ENCODE results near the gene MAST4. TPM values are rescaled to one million over a fixed set of nuclear protein-coding genes. Genes with fewer than 3 reads are reported as not detected.

The MAST4 gene
- total RNA-seq, 1 donor from 2014 or later: 10.5 TPM

GRCh38 chr5:66697796-66698564, 101.8 kb downstream of the MAST4 start:
- Mint-ChIP-seq H3K36me3 (ENCODE audit: unreplicated experiment) (no peaks in the 10 kb centered on the region), H3K27ac (ENCODE audit: unreplicated experiment) (no peak overlapping the region), H3K27me3 (ENCODE audit: unreplicated experiment) (peaks cover 9% of the 10 kb centered on the region), H3K4me3 (ENCODE audit: unreplicated experiment) (no peak overlapping the region), H3K4me1 (ENCODE audit: unreplicated experiment) (peaks cover 2% of the 10 kb centered on the region), H3K9me3 (ENCODE audit: unreplicated experiment) (no peaks in the 10 kb centered on the region)
- no peak for DNase-seq (ENCODE audit: extremely low spot score, unreplicated experiment)
- TF ChIP-seq CTCF (IDR thresholded peaks at IDR 0.05): no peak

GRCh38 chr5:66701244-66701643, 105.1 kb downstream of the MAST4 start:
- DNase-seq (ENCODE audit: extremely low spot score, unreplicated experiment): no peak
- Mint-ChIP-seq H3K27me3 (ENCODE audit: unreplicated experiment) (peaks cover 16% of the 10 kb centered on the region), H3K27ac (ENCODE audit: unreplicated experiment) (no peak overlapping the region), H3K9me3 (ENCODE audit: unreplicated experiment) (no peaks in the 10 kb centered on the region), H3K4me1 (ENCODE audit: unreplicated experiment) (peaks cover 10% of the 10 kb centered on the region), H3K36me3 (ENCODE audit: unreplicated experiment) (no peaks in the 10 kb centered on the region), H3K4me3 (ENCODE audit: unreplicated experiment) (no peak overlapping the region)
- TF ChIP-seq CTCF (IDR thresholded peaks at IDR 0.05): no peak

- Mint-ChIP-seq H3K4me1 (ENCODE audit: unreplicated experiment) (peaks cover 10% of the 10 kb centered on the region), H3K36me3 (ENCODE audit: unreplicated experiment) (no peaks in the 10 kb centered on the region), H3K9me3 (ENCODE audit: unreplicated experiment) (no peaks in the 10 kb centered on the region), H3K27ac (ENCODE audit: unreplicated experiment) (no peak overlapping the region), H3K4me3 (ENCODE audit: unreplicated experiment) (no peak overlapping the region), H3K27me3 (ENCODE audit: unreplicated experiment) (peaks cover 16% of the 10 kb centered on the region)
- no peak for TF ChIP-seq CTCF (IDR thresholded peaks at IDR 0.05)
- DNase-seq (ENCODE audit: extremely low spot score, unreplicated experiment): no peak
Measured at GRCh38 chr5:66702426-66702825, 106.2 kb downstream of the MAST4 start.

- Mint-ChIP-seq H3K9me3 (ENCODE audit: unreplicated experiment) (no peaks in the 10 kb centered on the region), H3K36me3 (ENCODE audit: unreplicated experiment) (no peaks in the 10 kb centered on the region), H3K4me1 (ENCODE audit: unreplicated experiment) (peaks cover 10% of the 10 kb centered on the region), H3K4me3 (ENCODE audit: unreplicated experiment) (no peak overlapping the region), H3K27ac (ENCODE audit: unreplicated experiment) (peak overlapping the region; percentile 33), H3K27me3 (ENCODE audit: unreplicated experiment) (peaks cover 13% of the 10 kb centered on the region)
- no peak for DNase-seq (ENCODE audit: extremely low spot score, unreplicated experiment)
- no peak for TF ChIP-seq CTCF (IDR thresholded peaks at IDR 0.05)
Measured at GRCh38 chr5:66704790-66705425, 108.7 kb downstream of the MAST4 start.

GRCh38 chr5:66708368-66708767, 112.2 kb downstream of the MAST4 start:
- Mint-ChIP-seq H3K27me3 (ENCODE audit: unreplicated experiment) (peaks cover 4% of the 10 kb centered on the region), H3K36me3 (ENCODE audit: unreplicated experiment) (no peaks in the 10 kb centered on the region), H3K4me1 (ENCODE audit: unreplicated experiment) (peaks cover 18% of the 10 kb centered on the region), H3K9me3 (ENCODE audit: unreplicated experiment) (peaks cover 4% of the 10 kb centered on the region), H3K27ac (ENCODE audit: unreplicated experiment) (no peak overlapping the region), H3K4me3 (ENCODE audit: unreplicated experiment) (no peak overlapping the region)
- DNase-seq (ENCODE audit: extremely low spot score, unreplicated experiment): no peak
- TF ChIP-seq CTCF (IDR thresholded peaks at IDR 0.05): no peak

Data from osteocyte (in vitro differentiated cells).